SU-DHL-6 (cell line): ENCODE data around the gene PKHD1.

ENCODE experiments used
- EZH2phosphoT487 ChIP-seq: fragments of 200-600 bp; sonication (generic), shearing (Covaris generic); conservative IDR thresholded peaks from 2 replicates; pipeline ENCODE4 v1.6.1; 2018; ENCODE audit warnings: mild to moderate bottlenecking, antibody characterized with exemption, low read length, moderate library complexity, mixed read lengths
- TF ChIP-seq, protein P1 (sequence below): fragments of 200-600 bp; sonication (generic); IDR thresholded peaks from one replicate; pipeline ENCODE4 v1.5.1; 2017; ENCODE audit warnings: antibody characterized with exemption, mild to moderate bottlenecking, low read length, moderate library complexity; ENCODE audit not compliant: insufficient read depth, poor library complexity, severe bottlenecking

DNA sequence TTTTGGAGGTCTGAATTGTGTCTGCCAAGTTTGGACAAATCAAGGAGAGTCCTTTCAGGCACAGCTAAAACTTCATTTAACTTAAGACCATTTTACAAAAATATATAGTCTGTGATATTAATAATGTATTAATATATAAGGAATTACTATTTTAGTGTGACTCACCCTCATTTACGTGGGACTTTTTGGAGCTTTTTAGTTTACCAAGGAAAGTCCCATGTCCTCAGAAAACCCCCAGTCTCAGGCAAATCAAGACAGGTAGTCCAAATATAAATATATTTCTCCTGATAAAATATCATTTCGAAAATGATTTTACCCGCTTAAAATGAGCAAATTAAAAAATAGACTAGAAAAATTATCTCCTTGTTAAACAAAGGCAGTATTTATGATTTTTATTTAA is 479.0 kb downstream of the PKHD1 start:
- TF ChIP-seq, protein P1, sequence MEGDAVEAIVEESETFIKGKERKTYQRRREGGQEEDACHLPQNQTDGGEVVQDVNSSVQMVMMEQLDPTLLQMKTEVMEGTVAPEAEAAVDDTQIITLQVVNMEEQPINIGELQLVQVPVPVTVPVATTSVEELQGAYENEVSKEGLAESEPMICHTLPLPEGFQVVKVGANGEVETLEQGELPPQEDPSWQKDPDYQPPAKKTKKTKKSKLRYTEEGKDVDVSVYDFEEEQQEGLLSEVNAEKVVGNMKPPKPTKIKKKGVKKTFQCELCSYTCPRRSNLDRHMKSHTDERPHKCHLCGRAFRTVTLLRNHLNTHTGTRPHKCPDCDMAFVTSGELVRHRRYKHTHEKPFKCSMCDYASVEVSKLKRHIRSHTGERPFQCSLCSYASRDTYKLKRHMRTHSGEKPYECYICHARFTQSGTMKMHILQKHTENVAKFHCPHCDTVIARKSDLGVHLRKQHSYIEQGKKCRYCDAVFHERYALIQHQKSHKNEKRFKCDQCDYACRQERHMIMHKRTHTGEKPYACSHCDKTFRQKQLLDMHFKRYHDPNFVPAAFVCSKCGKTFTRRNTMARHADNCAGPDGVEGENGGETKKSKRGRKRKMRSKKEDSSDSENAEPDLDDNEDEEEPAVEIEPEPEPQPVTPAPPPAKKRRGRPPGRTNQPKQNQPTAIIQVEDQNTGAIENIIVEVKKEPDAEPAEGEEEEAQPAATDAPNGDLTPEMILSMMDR: no peak
- no peak for TF ChIP-seq EZH2phosphoT487
